Measurements from ENCODE around the gene AJAP1.

The AJAP1 gene

DNA sequence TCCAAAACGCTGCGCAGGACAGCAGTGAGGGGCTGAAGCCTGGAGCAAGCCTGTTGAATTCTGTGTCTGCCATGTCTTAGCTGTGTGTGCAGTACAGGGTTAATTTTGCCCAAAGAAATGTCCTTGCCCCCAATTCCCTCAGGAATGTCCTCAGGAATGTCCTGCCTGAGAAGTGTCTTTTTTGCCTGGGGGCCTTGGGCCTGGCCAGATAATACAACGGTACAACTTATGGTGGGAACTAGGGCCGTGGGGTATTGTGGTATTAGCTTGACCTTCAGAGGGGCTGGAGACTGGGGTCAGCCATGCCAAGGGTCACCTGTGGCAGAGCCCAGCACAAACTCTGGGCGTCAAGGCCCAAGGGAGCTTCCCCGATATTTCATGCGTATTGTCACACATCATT, 107.7 kb downstream of the AJAP1 start:
- no peak overlapping the region for H3K4me3 ChIP-seq
- intact Hi-C loops (cut with DNase I; ENCODE audit: low total_unique reads), result no loop called here
- no peak for DNase-seq

DNA sequence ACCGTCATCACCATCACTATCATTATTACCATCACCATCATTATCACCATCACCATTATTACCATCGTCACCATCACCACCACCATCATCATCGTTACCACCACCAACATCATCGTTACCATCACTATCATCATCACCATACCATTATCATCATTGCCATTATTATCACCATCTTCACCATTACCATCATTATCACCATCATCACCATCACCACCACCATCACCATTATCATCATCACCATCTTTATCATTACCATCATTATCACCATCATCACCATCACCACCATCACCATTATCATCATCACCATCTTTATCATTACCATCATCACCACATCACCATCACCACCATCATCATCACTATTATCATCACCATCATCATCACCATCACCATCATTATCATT, 112.9 kb downstream of the AJAP1 start:
- DNase-seq, result no peak
- H3K4me3 ChIP-seq, result no peak overlapping the region

More for the DNA sequence above, 107.7 kb downstream of the AJAP1 start:
- Histone ChIP-seq H3K4me1 (no peaks in the 10 kb centered on the region), H3K36me3 (no peaks in the 10 kb centered on the region), H3K27ac (no peak overlapping the region), H3K27me3 (peaks cover 0 to 7% of the 10 kb centered on the region in 2 donors), H3K9me3 (no peaks in the 10 kb centered on the region)
- TF ChIP-seq, protein P1, sequence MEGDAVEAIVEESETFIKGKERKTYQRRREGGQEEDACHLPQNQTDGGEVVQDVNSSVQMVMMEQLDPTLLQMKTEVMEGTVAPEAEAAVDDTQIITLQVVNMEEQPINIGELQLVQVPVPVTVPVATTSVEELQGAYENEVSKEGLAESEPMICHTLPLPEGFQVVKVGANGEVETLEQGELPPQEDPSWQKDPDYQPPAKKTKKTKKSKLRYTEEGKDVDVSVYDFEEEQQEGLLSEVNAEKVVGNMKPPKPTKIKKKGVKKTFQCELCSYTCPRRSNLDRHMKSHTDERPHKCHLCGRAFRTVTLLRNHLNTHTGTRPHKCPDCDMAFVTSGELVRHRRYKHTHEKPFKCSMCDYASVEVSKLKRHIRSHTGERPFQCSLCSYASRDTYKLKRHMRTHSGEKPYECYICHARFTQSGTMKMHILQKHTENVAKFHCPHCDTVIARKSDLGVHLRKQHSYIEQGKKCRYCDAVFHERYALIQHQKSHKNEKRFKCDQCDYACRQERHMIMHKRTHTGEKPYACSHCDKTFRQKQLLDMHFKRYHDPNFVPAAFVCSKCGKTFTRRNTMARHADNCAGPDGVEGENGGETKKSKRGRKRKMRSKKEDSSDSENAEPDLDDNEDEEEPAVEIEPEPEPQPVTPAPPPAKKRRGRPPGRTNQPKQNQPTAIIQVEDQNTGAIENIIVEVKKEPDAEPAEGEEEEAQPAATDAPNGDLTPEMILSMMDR (IDR thresholded peaks at IDR 0.05), result no peak

DNA sequence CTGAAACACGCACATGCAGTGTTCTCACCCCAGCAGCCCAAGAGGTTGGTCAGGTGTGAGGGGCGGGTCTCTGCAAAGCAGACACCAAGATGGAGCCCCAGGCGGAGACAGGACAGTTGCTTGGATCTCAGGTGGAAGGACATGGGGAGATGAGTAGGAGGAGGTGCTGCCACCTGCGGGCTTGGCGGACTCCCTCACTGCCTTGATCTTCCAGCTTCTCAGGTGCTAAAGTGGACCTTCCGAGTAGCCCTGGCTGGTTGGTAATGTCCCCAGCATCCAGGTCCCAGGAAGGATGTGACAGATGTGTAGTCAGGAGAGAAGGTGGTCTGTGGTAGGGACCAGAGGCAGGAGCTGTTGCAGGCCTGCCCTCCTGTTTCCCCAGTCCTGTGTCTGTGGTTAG, 114.1 kb downstream of the AJAP1 start:
- no peak overlapping the region for H3K27ac ChIP-seq
- TF ChIP-seq, protein P1 (IDR thresholded peaks at IDR 0.05), result no peak
- no peak overlapping the region for H3K4me3 ChIP-seq
- no peaks in the 10 kb centered on the region for H3K4me1 ChIP-seq
- no peaks in the 10 kb centered on the region for H3K36me3 ChIP-seq
- peaks cover 0 to 5% of the 10 kb centered on the region in 2 donors for H3K27me3 ChIP-seq
- no peaks in the 10 kb centered on the region for H3K9me3 ChIP-seq
- intact Hi-C loops (cut with DNase I; ENCODE audit: low total_unique reads), result no loop called here
- no peak for DNase-seq

More for the DNA sequence above, 112.9 kb downstream of the AJAP1 start:
- H3K4me1 ChIP-seq, result no peaks in the 10 kb centered on the region
- TF ChIP-seq, protein P1 (IDR thresholded peaks at IDR 0.05), result no peak
- H3K27me3 ChIP-seq, result peaks cover 0 to under 1% of the 10 kb centered on the region in 2 donors
- intact Hi-C loops (cut with DNase I; ENCODE audit: low total_unique reads), result no loop called here
- no peak overlapping the region for H3K27ac ChIP-seq
- no peaks in the 10 kb centered on the region for H3K9me3 ChIP-seq
- no peaks in the 10 kb centered on the region for H3K36me3 ChIP-seq

DNA sequence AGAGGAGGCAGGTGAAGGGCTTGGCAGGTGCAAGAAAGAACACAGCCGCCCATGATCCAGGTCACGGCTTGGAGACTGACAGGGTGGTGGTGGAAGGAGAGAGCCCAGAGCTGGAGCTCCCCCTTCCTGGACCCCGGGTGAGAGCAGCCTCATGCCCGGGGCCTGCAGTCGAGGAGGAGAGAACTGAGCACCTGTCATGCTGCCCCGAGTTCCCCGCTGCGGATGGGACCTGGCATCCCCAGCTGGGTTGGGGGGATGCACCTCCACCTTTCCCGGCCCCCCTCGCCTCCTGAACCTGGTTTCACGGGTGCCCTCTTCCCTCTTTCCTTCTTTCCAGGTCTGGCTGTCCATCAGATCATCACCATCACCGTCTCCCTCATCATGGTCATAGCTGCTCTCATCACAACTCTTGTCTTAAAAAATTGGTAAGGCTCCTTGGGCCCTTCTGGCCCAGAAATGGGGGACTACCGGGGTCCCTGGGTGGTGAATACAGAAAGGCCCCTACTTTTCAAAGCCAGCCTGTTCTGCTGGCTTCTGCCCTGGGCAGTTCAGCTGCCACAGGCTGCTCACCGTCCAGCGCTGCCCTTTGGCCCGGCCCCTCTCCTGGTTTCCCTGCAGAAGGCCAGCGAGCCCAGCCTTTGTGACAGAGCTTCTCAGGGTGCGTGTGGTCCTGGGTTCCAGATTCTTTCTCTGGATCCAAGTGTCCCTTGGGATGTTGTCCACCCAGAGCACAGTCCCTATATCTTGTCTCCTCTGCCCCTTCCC, 115.3 kb downstream of the AJAP1 start:
- no peak for DNase-seq
- H3K9me3 ChIP-seq, result no peaks in the 10 kb centered on the region
- H3K27ac ChIP-seq, result no peak overlapping the region
- TF ChIP-seq, protein P1 (IDR thresholded peaks at IDR 0.05), result no peak
- intact Hi-C loops (cut with DNase I; ENCODE audit: low total_unique reads), result no loop called here
- peaks cover 0 to 5% of the 10 kb centered on the region in 2 donors for H3K27me3 ChIP-seq
- no peaks in the 10 kb centered on the region for H3K4me1 ChIP-seq
- H3K4me3 ChIP-seq, result no peak overlapping the region
- no peaks in the 10 kb centered on the region for H3K36me3 ChIP-seq

DNA sequence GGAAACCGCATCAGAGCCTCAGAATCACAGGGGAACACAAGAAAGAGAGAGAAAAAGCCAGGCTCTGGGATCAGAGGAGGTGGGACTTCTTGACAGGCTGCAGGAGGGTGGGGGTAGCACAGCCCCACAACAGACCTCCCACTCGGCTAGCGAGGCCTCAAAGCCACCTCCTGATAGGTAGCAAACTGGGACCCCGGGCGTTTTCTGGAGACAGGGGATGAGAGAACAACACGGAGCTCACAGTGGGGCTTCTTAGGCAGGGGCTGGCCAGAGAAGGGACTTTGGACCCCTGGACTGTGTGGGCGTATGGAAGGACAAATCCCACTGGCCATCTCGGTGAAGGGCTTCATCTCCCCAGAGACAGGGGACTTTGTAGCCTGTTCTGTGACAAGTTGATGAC, 116.3 kb downstream of the AJAP1 start:
- no peaks in the 10 kb centered on the region for H3K9me3 ChIP-seq
- H3K27ac ChIP-seq, result no peak overlapping the region
- TF ChIP-seq, protein P1 (IDR thresholded peaks at IDR 0.05), result no peak
- DNase-seq, result no peak
- peaks cover 0 to 5% of the 10 kb centered on the region in 2 donors for H3K27me3 ChIP-seq
- no peak overlapping the region for H3K4me3 ChIP-seq
- H3K4me1 ChIP-seq, result no peaks in the 10 kb centered on the region
- intact Hi-C loops (cut with DNase I; ENCODE audit: low total_unique reads), result no loop called here
- H3K36me3 ChIP-seq, result no peaks in the 10 kb centered on the region
